Activated effector memory CD4-positive, alpha-beta T cell treated with Interleukin-2 at 50 U/mL for 16 hours (primary cell): Measurements from ENCODE around the gene EXOSC3.
"Not testable (repeated sequence)": the region's sequence is repeated elsewhere in the genome, so short reads cannot be mapped to it uniquely, and the experiment has no call there.

Experiments used
- DNase-seq: peaks from one replicate; pipeline ENCODE4 v3.0.0-alpha.2; 2020

EXOSC3 gene

DNA sequence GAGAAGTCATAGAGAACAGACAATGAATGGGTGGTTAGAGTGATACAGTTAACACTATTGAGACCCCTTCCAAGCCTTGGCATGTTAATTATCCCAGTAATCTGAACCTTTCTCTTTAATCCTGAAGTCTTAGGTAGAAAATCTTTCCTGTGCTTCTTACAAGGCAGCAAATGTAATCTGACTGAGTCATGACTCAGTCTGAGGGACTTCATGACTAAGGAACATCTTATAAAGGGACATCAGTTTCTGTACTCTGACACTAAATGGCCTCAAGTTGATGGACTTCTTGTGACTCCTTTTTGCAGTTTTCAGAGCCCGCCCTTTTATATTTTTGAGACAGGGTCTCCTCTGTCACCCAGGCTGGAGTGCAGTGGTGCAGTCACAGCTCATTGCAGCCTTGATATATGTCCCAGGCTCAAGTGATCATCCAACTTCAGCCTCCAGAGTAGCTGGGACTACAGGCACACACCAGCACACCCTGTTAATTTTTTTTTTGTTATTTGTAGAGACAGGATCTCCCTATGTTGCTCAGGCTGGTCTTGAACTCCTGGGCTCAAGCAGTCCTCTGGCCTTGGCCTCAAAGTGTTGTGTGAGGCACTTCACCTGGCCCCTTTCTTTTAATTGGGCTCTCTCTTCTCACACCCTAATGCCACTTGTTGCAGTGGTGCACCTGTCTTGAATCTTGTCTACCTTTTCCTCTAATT is 9.5 kb downstream of the EXOSC3 start:
- no peak for DNase-seq

DNA sequence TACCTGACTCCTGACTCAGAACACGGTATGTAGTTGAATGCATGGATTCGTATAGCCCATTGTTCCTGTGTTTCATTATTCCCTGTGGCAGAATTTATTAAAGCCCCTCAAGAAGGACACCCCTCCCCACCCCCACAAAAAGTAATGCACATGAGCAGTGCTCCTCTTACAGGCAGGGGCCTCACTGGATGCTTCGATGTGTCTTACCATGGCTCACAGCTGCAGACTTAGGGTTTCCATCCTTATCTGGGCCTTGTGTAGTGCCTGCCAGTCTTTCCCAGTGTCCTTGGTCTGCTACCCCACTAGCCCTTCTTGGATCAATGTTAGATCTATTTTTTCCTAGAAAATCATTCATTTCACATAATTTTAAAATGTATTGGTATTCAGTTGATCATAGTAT is 14.9 kb downstream of the EXOSC3 start:
- no peak for DNase-seq

DNA sequence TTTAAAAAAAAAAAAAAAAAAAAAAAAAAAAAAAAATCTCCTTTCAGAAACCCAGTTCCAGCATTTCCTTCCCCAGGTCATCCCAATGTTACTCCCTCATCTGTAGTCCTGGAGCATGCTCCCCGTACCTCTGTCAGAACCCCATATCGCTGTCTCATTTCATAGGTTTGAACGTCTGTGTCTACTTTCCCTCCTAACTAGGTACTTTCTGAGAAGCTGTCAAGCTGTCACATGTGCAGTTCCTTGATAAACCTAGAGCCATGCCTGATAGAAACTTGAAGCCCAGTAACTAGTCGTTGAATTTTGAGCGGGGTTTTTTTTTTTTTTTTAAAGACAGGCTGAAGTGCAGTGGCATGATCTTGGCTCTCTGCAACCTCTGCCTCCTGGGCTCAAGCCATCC is 15.6 kb downstream of the EXOSC3 start:
- no peak for DNase-seq

DNA sequence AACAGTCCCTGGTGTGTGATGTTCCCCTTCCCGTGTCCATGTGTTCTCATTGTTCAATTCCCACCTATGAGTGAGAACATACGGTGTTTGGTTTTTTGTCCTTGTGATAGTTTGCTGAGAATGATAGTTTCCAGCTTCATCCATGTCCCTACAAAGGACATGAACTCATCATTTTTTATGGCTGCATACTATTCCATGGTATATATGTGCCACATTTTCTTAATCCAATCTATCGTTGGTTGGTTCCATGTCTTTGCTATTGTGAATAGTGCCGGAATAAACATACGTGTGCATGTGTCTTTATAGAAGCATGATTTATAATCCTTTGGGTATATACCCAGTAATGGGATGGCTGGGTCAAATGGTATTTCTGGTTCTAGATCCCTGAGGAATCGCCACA is 19.6 kb downstream of the EXOSC3 start:
- DNase-seq, result not testable (repeated sequence)

DNA sequence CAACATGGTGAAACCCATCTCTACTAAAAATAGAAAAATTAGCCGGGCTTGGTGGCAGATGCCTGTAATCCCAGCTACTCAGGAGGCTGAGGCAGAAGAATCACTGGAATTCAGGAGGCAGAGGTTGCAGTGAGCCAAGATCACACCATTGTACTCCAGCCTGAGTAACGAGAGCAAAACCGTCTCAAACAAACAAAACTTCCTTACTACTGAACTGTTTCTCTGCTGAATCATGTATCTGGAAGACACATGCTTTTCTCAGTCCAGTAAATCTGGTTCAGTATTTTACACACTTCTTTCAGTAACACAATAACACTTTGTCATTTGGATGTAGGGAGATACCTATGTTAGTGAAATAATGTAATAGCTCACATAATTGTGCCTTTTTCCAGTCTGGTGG is 23.4 kb downstream of the EXOSC3 start:
- DNase-seq, result no peak

DNA sequence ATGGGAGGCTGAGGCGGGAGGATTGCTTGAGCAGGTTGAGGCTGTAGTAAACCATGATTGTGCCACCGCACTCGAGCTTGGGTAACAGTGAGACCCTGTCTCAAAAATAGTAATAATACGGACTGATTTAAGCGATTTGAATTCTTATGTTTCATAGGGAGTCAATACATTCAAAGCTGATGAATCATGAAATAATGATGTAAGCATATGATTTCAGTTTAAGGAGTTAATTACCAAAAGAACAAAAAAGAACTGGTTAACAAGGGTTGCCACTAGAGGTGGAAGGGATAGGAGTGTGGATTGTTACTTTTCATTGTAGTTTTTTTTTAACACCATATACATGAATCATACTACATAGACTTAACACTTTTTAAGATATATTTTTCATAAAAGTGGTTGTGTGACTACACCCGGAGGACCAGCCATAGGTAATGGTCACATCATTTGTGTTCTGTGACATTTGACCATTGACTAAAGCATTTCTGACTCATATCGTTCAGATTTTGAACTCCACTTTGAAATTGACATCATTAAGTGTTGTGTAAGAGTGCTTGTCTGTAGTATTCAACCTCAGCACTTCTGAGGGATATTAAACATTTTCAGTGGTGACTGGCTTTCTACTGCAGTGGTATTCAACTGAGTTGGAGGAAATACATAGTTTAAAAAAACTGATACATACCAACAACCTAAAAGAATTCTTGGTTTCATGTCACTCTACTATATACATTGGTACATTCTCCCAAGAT is 24.3 kb downstream of the EXOSC3 start:
- DNase-seq, result no peak

DNA sequence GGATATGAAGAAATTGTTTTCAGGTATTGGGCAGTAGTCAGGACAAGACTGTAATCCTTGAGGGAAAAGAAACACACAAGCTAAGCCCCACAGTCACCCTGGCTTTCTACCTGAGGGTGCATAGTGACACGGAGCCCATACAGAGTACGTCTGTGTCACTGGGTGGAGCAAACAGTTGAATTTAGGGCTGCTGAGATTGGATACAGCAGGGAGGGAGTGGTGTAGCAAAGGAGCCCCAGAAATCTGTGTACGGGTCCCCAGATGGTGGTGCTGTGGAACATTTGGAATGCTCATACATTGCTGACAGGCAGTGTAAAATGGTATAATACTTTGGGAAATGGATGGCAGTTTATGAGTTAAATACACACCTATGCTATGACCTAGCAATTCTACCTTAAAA is 26.1 kb downstream of the EXOSC3 start:
- DNase-seq, result no peak

DNA sequence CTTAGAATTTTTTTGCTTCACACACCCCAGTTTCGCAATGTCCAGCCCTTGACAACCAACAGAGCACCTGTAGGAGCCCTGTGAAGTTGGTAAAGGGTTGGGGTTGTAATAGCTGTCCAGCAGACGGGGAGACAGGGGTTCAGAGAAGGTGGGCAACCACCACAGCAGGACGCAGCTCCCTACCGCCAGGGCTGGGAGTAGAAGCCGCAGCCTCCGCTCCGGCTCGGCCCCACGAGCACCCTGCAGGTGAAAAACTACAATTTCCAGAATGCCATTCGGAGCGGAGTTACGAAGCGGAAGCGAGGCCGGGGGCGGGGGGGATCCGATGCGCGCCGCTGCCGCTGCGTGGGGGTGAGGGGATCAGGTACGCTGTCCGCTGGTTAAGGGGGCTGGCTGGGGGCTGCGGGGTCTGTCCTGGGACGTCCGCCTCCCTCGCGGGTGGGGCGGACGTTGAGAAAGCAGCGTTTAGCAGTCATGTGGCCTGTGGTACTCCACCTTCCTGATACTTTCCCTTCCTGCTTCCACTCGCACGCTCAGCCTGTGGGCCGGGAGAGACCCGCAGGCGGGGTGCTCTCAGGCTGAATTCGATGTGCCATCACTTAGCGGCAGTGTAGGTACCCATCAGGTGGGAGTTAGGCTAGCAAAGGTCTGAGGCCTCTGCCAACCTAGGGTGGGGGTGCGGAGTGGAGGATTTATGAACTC is 31.2 kb downstream of the EXOSC3 start, which contains the start of gene TRMT10B:
Gene TRMT10B, plus strand, starts transcription at position 317 of the 702 bp plus-strand sequence. CDS start 8,127 bp downstream, outside the sequence.
- DNase-seq, result peak; percentile 52

DNA sequence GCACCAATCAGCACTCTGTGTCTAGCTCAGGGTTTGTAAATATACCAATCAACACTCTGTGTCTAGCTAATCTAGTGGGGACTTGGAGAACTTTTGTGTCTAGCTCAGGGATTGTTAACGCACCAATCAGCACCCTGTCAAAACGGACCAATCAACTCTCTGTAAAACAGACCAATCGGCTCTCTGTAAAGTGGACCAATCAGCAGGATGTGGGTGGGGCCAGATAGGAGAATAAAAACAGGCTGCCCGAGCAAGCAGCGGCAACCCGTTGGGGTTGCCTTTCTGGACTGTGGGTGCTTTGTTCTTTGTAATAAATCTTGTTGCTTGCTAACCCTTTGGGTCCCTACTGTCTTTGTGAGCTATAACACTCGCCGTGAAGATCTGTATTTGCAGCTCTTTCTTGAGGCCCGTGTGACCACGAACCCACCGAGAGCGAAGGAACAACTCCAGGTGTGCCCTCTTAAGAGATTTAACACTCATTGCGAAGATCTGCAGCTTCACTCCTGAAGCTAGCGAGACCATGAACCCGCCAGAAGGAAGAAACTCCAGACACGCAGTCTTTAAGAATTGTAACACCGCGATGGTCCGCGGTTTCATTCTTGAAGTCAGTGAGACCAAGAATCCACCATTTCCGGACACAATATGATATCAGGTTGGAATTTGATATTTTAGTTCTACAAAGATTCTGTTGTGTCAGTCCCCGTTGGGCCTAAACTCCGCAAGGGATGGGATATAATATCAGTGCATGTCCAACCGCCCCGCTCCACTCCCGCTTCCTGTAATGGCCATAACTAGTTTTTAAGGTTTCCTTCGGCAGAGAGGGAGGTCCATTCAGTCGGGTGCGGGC is 32.0 kb downstream of the EXOSC3 start:
- no peak for DNase-seq

DNA sequence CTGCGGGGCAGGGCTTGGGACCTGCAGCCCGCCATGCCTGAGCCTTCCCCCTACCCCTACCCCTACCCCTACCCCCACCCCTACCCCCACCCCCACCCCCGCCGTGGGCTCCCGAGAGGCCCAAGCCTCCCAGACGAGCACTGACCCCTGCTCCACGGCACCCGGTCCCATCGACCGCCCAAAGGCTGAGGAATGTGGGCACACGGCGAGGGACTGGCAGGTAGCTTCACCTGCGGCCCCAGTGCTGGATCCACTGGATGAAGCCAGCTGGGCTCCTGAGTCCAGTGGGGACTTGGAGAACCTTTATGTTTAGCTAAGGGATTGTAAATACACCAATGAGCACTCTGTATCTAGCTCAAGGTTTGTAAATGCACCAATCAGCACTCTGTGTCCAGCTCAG is 32.8 kb downstream of the EXOSC3 start:
- DNase-seq, result not testable (repeated sequence)

DNA sequence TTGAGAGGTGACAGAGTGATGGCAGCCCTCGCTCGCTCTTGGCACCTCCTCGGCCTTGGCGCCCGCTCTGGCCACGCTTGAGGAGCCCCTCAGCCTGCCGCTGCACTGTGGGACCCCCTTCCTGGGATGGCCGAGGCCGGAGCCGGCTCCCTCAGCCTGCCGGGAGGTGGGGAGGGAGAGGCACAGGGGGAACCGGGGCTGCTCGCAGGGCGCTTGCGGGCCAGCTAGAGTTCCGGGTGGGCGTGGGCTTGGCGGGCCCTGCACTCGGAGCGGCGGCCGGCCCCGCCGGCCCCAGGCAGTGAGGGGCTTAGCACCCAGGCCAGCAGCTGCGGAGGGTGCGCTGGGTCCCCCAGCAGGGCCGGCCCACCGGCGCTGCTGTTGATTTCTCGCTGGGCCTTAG is 33.2 kb downstream of the EXOSC3 start:
- DNase-seq, result not testable (repeated sequence)

DNA sequence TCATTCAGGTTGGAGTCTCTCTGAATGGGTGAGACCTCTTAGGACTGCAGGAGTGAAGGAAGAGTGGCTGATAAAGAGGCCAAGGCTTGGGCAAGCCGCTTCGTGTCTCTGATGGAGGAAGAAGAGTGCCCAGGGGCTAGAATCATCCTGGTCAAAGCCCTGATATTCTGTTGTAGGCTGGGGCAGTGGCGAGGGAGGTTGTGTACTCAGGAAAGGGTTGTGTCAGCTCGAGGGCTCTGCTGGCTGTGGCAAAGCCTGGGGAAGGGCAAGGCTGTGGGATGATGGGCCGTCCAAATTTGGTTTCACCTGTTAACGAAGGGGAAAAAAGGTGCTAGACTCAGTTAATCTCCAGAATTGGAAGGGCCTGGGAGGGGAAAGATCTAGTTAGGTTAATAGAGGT is 33.7 kb downstream of the EXOSC3 start:
- no peak for DNase-seq

DNA sequence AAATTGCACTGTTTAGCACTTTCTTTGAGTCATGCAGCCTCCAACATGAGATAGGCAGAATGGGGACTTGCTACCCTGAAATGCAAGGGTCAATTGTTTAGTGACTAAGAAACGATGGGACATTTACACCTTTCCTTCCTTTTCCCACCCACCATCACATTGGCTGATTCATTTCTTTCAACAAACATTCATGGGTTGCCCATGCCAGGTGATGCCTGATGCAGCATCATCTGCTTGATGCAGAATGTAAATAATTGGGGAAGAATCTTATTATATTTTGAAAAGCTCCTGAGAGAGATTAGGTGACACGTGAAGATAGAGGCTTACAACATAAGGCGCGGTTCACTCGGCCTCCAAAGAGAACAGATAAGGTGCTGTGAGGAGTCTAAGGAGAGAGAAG is 35.7 kb downstream of the EXOSC3 start:
- DNase-seq, result no peak

DNA sequence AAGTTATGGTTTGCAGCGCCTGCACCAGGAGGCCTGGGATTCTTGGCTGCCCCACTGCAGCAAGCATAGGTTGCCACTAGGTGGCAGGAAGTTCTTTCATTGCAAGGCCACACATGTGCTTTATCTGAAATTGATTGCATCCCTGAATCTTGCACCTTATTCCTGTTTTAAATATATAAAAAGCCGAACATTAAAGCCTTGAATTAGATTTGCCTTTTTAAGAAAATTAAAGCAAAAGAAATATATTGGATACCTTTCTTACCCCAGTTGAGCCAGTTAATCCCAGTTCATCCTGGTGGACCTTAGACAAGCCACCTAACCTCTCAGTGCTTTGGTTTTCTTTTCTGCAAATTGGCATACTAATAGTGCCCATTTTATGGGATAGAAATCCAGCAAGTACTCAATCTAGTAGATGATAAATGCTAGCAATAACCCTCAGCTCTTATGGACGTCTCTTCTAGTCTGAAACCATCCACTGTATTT is 37.6 kb downstream of the EXOSC3 start:
- peak; percentile 26 for DNase-seq

DNA sequence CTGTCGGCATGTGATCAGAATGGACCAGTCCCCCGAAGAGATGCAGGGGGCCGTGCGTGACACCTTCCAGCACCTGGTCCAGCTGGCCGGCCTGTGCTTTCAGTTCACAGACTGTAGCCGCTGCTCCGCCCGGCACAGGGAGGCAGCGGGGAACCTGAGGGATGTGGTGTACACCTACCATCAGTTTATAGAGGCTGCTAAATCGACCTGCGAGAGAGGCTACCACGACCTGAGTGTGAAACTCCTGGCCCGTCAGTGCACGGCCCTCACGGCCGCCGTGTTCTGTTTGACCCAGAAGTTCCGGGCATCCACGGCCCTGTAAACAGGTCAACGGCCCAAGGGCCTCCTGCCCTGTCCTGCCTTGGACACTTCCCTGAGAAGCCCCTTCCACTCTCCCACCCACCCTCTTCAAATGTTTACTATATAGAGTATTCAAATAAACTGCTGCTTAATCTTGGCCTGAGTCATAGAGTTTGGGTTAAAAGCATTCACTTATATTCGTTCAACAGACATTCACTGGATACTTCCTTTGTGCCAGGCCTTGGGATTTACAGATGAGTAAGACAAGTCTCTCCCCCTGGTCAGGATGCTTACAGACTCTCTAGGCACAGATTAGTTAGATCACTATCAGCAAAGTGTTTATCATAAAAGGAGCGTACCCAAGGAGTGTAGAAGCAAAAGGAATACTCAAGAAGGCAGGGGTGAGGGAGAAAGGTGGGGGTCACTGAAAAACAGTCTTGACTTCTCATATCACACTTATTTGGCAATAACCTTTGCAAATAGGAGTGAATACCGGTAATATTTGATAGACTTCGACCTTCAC is 38.2 kb downstream of the EXOSC3 start:
- DNase-seq, result no peak

DNA sequence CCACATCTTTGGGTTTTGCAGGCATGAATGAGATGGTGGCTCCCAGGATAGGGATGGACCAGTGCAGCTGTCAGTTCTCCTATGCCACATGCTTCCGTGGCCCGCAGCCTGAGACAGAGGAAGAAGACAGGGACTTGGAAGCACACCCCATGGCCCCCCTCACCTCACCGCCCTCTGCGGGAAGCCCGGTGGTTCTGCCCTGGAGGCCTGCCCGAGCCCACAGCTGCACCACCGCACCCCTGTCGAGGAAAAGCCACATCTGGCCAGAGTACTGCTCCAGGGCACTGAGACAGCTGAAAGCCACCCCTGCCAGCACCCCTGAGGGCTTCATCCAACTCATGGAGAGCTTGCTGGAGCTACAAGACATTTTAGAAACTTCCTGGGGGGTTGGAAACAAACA is 38.9 kb downstream of the EXOSC3 start:
- DNase-seq, result no peak

DNA sequence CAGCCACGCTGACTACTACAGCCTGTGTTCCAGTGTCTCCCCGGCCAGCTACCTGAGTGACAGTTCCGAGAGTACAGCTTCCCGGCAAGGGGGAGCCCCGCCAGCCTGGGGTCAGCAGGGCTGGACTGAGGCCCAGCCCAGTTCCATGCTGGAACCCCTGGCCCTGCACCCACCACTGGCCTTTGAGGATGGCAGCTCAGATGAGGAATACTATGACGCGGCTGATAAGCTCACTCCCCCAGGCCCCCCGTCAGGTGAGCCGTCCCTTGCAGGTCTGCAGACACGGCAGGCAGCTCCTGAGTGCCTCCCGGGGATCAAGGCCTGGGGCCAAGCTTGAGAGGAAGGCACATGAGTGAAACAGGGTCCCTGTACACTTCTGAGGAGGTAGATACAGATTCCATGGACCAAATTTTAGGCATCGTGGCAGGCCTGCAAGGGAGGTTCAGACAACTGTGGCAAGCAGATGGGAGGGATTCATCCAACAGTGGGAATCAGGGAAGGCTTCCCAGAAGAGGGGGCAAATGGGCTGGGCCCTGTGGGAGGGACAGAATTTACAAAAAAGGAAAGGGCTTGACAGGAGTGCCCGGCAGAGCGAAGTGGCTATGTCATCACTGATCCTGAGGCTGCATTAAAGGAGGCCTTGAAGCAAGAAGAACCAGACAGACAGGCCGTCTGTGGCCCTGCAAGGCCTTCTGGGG is 44.1 kb downstream of the EXOSC3 start:
- no peak for DNase-seq

DNA sequence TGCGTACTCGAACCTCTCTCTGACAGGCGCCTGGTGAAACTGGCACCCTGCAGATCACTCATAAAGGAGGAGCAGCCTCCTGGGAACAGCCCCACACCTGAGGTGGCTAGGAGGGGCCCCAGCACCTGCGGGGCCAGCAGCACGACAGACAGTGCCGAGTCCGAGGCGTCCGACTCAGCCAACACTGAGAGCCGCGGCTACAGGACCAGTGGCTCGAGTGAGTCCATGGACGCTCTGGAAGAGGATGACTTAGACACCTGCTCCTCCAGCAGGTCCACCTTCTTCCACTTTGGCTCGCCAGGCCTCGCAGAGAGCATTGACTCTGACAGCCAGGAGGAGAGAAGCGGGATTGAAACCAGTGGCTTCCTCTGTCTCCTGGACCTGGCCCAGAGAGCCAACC is 44.7 kb downstream of the EXOSC3 start:
- no peak for DNase-seq

DNA sequence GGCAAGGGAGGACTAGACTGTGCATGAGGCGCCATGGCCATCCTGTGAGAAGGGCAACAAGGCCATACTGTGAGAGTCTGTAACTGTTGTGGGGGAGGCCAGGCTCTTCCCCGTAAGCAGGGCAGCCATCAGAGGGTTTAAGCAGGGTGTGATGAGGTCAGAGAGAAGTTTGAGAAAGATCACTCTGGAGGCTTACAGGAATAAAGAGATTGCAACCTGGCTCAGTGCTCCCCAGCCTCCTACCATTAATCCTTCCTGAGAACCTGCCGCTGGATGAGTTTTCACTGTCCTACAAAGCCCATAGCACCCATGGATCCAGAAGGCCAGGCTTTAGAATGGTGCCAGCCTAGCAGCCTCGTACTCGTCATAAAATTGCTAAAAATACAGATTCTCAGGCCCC is 45.6 kb downstream of the EXOSC3 start:
- DNase-seq, result no peak

DNA sequence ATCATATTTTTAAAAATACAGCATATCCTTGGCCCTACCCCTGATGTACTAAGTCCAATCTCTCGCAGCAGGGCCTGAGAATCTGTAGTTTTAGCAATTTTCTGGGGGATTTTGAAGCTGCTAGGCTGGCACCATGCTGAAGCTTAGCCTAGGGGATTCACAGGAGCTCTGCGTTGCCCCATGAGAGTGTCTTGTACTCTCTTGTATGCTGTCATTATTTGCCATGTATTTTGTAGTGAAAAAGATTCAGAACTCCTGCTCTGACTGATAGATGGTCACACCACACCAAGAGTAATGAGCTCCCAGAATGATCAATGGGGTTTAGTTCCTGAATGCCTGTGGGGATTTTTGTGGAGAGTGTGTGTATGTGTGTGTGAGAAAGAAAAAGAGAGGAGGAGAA is 51.9 kb downstream of the EXOSC3 start:
- DNase-seq, result no peak

DNA sequence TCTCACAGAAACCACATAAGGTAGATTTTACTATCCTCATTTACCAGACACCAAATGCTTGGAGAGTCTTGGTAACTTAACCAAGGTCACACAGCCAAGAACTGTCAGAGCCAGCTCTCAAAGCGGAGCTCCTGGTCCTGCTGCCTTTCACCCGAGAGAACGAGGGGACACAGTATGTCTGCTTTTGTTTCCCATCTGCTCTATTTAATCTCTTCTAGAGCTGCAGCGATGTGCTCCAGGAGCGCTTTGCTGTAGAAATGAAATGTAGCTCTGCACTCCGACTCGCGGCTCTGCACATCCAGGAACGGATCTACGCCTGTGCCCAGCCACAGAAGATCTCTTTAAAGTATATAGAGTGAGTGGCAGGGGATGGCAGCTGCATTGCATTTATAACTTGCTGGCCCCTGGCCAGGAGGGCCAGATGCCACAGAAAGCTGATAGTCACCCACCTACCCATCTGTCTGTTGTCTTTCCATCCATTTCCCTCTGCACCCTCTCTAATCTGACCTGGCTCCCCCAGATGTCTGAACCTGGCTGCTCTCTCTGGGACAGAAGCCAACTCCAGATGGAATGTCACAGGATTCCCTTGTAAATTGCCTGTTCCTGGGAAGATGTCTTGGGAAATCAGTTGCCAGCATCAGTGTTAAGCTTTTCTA is 52.6 kb downstream of the EXOSC3 start:
- no peak for DNase-seq
